ENCODE data around the gene TMED3.

DNA sequence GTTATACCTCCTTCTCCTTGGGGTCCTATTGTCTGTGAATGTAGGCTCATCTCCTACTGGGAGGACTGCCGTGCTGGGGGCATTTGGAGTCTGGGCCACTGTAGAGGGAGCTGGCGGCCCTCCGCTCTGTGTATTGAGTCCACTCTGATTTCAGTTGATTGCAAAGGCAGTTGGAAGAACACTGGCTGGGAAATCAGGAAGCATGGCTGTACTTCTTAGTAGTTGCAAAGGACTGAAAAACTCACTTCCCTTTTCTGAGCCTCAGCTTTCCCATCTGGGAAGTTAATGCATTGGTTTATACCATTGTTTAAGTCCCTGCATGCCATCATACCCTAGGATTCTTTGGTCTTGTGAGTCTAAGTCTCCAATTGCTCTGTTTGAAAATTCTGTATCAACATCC, 46.7 kb downstream of the TMED3 start:
- no peak for TF ChIP-seq POLR2A (IDR thresholded peaks at IDR 0.05)
- TF ChIP-seq POLR2AphosphoS5 (IDR thresholded peaks at IDR 0.05) = no peak
- no peak for TF ChIP-seq CTCF (IDR thresholded peaks at IDR 0.05)

Measured in prostate gland (tissue), 2 donors.